Measurements from ENCODE around the gene CPB2. TPM values are rescaled to one million over a fixed set of nuclear protein-coding genes. Genes with fewer than 3 reads are reported as not detected.

CPB2 gene
- total RNA-seq, 1 donor from 2014 or later = not detected

DNA sequence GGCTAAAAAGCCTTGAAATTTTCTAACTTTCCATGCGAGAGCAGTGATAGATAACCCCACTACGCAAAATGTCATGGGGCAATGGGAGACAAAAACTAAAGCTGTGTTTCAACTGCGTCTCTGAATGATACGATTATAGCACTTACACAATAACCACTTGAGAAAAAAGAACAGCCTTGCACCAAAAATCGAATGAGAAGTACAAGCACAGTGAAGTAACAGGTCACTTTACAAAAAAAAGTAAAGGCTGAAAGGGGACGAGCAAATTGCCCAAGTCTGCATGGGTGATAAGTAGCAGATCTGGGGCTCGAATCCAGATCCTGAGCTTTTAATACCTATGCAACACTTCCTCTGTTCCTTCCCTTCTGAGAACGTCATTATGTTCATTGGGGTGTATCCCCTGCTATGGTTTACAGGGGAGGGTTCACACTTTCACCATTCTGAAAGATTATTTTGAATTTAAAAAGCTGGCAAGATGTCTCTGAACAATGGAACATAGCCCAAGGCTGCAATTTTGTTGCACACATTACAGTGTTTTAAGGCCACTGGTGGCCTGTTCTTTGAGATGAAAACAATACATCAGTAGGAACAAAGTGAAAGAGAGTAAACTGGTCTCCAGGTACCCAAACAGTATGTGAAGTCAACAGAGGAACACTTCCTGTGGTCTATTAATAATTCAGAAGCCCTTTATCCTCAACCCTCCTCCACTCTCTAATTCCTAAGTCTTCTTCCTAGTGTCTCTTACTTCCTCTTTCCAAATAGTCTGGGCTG lies 3.2 kb downstream of the CPB2 start:
- Histone ChIP-seq H3K27ac (no peak overlapping the region), H3K4me1 (no peaks in the 10 kb centered on the region), H3K9me3 (no peaks in the 10 kb centered on the region), H3K4me3 (no peak overlapping the region), H3K27me3 (no peaks in the 10 kb centered on the region), H3K36me3 (no peaks in the 10 kb centered on the region)
- intact Hi-C loops (cut with DNase I) = no loop called here
- DNase-seq (ENCODE audit: low spot score in 2 of 2) = no peak
- TF ChIP-seq, protein P1, sequence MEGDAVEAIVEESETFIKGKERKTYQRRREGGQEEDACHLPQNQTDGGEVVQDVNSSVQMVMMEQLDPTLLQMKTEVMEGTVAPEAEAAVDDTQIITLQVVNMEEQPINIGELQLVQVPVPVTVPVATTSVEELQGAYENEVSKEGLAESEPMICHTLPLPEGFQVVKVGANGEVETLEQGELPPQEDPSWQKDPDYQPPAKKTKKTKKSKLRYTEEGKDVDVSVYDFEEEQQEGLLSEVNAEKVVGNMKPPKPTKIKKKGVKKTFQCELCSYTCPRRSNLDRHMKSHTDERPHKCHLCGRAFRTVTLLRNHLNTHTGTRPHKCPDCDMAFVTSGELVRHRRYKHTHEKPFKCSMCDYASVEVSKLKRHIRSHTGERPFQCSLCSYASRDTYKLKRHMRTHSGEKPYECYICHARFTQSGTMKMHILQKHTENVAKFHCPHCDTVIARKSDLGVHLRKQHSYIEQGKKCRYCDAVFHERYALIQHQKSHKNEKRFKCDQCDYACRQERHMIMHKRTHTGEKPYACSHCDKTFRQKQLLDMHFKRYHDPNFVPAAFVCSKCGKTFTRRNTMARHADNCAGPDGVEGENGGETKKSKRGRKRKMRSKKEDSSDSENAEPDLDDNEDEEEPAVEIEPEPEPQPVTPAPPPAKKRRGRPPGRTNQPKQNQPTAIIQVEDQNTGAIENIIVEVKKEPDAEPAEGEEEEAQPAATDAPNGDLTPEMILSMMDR (IDR thresholded peaks at IDR 0.05) = no peak

- Histone ChIP-seq H3K9me3 (no peaks in the 10 kb centered on the region), H3K4me1 (no peaks in the 10 kb centered on the region), H3K27me3 (no peaks in the 10 kb centered on the region), H3K36me3 (no peaks in the 10 kb centered on the region), H3K4me3 (no peak overlapping the region), H3K27ac (no peak overlapping the region)
- TF ChIP-seq, protein P1 (IDR thresholded peaks at IDR 0.05) = no peak
- DNase-seq (ENCODE audit: low spot score in 2 of 2) = no peak
- intact Hi-C loops (cut with DNase I) = no loop called here
Observed at GRCh38 chr13:46101002-46101401, 3.8 kb downstream of the CPB2 start.

GRCh38 chr13:46100191-46100815 lies 4.5 kb downstream of the CPB2 start:
- Histone ChIP-seq H3K36me3 (no peaks in the 10 kb centered on the region), H3K27me3 (no peaks in the 10 kb centered on the region), H3K27ac (no peak overlapping the region), H3K4me1 (no peaks in the 10 kb centered on the region), H3K9me3 (no peaks in the 10 kb centered on the region), H3K4me3 (no peak overlapping the region)
- intact Hi-C loops (cut with DNase I) = no loop called here
- DNase-seq (ENCODE audit: low spot score in 2 of 2) = no peak
- TF ChIP-seq, protein P1 (IDR thresholded peaks at IDR 0.05) = no peak

- no peaks in the 10 kb centered on the region for H3K9me3 ChIP-seq
- intact Hi-C loops (cut with DNase I) = no loop called here
- TF ChIP-seq, protein P1 (IDR thresholded peaks at IDR 0.05) = no peak
Observed at GRCh38 chr13:46097663-46098062, 7.2 kb downstream of the CPB2 start.

GRCh38 chr13:46097015-46097414 lies 7.8 kb downstream of the CPB2 start:
- H3K27ac ChIP-seq = no peak overlapping the region
- H3K9me3 ChIP-seq = no peaks in the 10 kb centered on the region
- TF ChIP-seq, protein P1 (IDR thresholded peaks at IDR 0.05) = no peak
- no peaks in the 10 kb centered on the region for H3K4me1 ChIP-seq
- no peaks in the 10 kb centered on the region for H3K27me3 ChIP-seq
- no peaks in the 10 kb centered on the region for H3K36me3 ChIP-seq
- no peak for DNase-seq (ENCODE audit: low spot score in 2 of 2)
- H3K4me3 ChIP-seq = no peak overlapping the region
- intact Hi-C loops (cut with DNase I) = no loop called here

More at GRCh38 chr13:46097663-46098062, 7.2 kb downstream of the CPB2 start:
- Histone ChIP-seq H3K4me3 (no peak overlapping the region), H3K4me1 (no peaks in the 10 kb centered on the region), H3K36me3 (no peaks in the 10 kb centered on the region), H3K27me3 (no peaks in the 10 kb centered on the region), H3K27ac (no peak overlapping the region)
- no peak for DNase-seq (ENCODE audit: low spot score in 2 of 2)

All from ascending aorta (tissue), 2 donors.